Tibial nerve (tissue), 4 donors: ENCODE measurements around the gene ROBO2. TPM values are rescaled to one million over a fixed set of nuclear protein-coding genes. Genes with fewer than 3 reads are reported as not detected.

Experiments
- DNase-seq, 2 donors: peaks; one replicate each; pipeline ENCODE4 v3.0.0-alpha.2; 2019; ENCODE audit warnings: low spot score in 2 of 2
- H3K27ac ChIP-seq, 4 donors: fragments of 200-600 bp; sonication (generic) in 3 of 4; one replicate each; pipeline ENCODE4 v1.5.1; 2017 to 2019; ENCODE audit warnings: mild to moderate bottlenecking in 1 of 4
- H3K27me3 ChIP-seq, 2 donors: fragments of 200-600 bp; sonication (generic) in 1 of 2; one replicate each; pipeline versions ENCODE4 v1.5.1 to v1.6.0; 2017 to 2019
- H3K36me3 ChIP-seq, 3 donors: fragments of 200-600 bp; sonication (generic); one replicate each; pipeline ENCODE4 v1.5.1; 2018 to 2019
- H3K4me1 ChIP-seq, 4 donors: fragments of 200-600 bp; sonication (generic) in 3 of 4; one replicate each; pipeline ENCODE4 v1.5.1; 2017 to 2019
- H3K4me3 ChIP-seq, 4 donors: fragments of 200-600 bp; sonication (generic) in 3 of 4; one replicate each; pipeline ENCODE4 v1.5.1; 2017 to 2019; ENCODE audit warnings: mild to moderate bottlenecking in 1 of 4, moderate library complexity in 1 of 4
- H3K9me3 ChIP-seq, 4 donors: fragments of 200-600 bp; sonication (generic) in 3 of 4; one replicate each; pipeline ENCODE4 v1.5.1; 2017 to 2019
- EP300 ChIP-seq, 2 donors: sonication (generic); formaldehyde crosslinking; IDR thresholded peaks; one replicate each; pipeline ENCODE4 v1.6.1; 2017; ENCODE audit warnings: antibody characterized with exemption in 2 of 2, mild to moderate bottlenecking in 1 of 2
- POLR2A ChIP-seq, 2 donors: fragments of 450-650 bp; IDR thresholded peaks; one replicate each; pipeline ENCODE4 v1.6.1; 2017; ENCODE audit warnings: antibody characterized with exemption in 2 of 2, mild to moderate bottlenecking in 2 of 2, moderate library complexity in 2 of 2
- WGBS, 2 donors: methylation state at CpG; one replicate each; pipeline ENCODE4 v1.1.5; 2018; 5-methylcytosine and 5-hydroxymethylcytosine counted together
- total RNA-seq, 4 donors: library from RNA; depleted of rRNA; stranded (reverse); fragments of >200 nt; gene quantifications; one replicate each; pipeline ENCODE4 v1.1.0, GENCODE V29; 2016
- TF ChIP-seq, protein P1 (sequence below), 5 experiments: fragments of 200-600 bp in 3 of 5; fragments of 450-650 bp in 2 of 5; sonication (generic) in 3 of 5; IDR thresholded peaks; one replicate each; pipeline ENCODE4 v1.5.1; 2016 to 2019; ENCODE audit warnings: antibody characterized with exemption in 5 of 5, mild to moderate bottlenecking in 3 of 5, moderate library complexity in 2 of 5

ROBO2 gene
- total RNA-seq, 4 donors from 2014 or later, result 0.30 to 4.4 (median 1.9) TPM

DNA sequence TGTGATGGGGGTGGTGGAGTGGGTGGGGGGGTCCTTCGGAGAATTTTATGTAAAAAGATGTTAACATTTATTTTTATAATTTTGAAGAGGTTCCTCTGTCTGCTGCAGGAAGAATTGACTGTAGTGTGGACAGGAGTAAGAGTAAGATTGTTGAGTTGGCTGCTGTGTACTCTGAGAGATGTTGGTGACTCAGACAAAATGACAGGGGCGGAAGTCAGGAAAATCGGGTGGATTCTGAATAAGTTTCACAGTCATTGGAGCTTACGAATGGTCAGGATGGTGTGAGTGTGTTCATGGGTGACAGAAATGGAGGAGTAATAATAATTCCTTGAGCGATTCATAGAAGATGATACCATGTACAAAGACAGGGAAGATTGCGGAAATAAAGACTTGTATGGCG, 420.0 kb downstream of the ROBO2 start:
- no peak for DNase-seq
- no peaks in the 10 kb centered on the region for H3K4me1 ChIP-seq
- no peaks in the 10 kb centered on the region for H3K36me3 ChIP-seq
- no peaks in the 10 kb centered on the region for H3K9me3 ChIP-seq
- H3K4me3 ChIP-seq, result no peak overlapping the region
- TF ChIP-seq EP300 (IDR thresholded peaks at IDR 0.05), result no peak
- TF ChIP-seq, protein P1, sequence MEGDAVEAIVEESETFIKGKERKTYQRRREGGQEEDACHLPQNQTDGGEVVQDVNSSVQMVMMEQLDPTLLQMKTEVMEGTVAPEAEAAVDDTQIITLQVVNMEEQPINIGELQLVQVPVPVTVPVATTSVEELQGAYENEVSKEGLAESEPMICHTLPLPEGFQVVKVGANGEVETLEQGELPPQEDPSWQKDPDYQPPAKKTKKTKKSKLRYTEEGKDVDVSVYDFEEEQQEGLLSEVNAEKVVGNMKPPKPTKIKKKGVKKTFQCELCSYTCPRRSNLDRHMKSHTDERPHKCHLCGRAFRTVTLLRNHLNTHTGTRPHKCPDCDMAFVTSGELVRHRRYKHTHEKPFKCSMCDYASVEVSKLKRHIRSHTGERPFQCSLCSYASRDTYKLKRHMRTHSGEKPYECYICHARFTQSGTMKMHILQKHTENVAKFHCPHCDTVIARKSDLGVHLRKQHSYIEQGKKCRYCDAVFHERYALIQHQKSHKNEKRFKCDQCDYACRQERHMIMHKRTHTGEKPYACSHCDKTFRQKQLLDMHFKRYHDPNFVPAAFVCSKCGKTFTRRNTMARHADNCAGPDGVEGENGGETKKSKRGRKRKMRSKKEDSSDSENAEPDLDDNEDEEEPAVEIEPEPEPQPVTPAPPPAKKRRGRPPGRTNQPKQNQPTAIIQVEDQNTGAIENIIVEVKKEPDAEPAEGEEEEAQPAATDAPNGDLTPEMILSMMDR (IDR thresholded peaks at IDR 0.05), result no peak
- TF ChIP-seq POLR2A (IDR thresholded peaks at IDR 0.05), result no peak
- 93 to 98% methylated on average over 6 to 7 of the region's 7 CpGs for WGBS, 2 donors
- H3K27me3 ChIP-seq, result no peaks in the 10 kb centered on the region
- no peak overlapping the region for H3K27ac ChIP-seq

DNA sequence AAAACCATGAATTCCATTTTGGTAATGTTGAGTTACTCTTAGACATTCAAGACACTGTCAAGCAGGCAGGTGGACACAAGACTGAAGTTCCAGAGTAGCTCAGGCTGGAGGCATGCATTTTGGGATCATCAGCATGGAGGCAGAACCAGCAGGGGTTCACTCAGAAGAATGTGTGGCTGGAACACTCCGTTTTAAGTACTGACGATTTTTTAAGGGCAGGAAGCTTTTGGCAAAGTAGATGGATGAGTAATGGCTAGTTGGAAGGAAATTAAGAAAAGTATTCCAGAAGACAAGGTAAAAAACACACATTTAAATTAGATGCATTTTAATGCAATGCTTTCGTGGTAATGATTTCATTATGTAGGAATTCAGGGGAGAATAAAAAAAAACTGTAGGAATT, 420.4 kb downstream of the ROBO2 start:
- H3K27ac ChIP-seq, result no peak overlapping the region
- H3K4me3 ChIP-seq, result no peak overlapping the region
- DNase-seq, result no peak
- TF ChIP-seq EP300 (IDR thresholded peaks at IDR 0.05) (no peak), POLR2A (IDR thresholded peaks at IDR 0.05) (no peak)
- TF ChIP-seq, protein P1 (IDR thresholded peaks at IDR 0.05), result no peak
- H3K27me3 ChIP-seq, result no peaks in the 10 kb centered on the region
- no peaks in the 10 kb centered on the region for H3K36me3 ChIP-seq
- no peaks in the 10 kb centered on the region for H3K9me3 ChIP-seq
- 61 to 64% methylated on average over 3 of the region's 3 CpGs for WGBS, 2 donors
- no peaks in the 10 kb centered on the region for H3K4me1 ChIP-seq

DNA sequence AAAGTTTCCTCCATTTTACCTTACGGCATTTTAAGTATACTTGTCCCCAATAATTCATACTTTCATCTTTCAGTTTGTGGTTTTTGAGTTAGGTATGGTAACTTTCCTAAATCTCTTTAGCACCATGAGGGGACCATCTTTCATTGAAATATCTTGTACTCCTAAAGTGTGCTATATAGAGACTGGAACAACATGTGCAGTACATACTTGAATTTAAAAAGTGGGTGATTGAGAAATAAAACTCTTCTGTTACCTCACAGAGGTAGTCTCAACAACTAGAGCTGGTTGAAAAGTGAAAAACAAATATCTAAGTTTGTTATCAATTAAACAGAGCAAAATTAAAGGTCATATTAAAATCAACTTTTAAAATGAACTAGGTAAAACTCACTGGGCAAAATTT, 423.1 kb downstream of the ROBO2 start:
- DNase-seq, result no peak
- TF ChIP-seq EP300 (IDR thresholded peaks at IDR 0.05) (no peak), POLR2A (IDR thresholded peaks at IDR 0.05) (no peak)
- TF ChIP-seq, protein P1 (IDR thresholded peaks at IDR 0.05), result no peak
- H3K27me3 ChIP-seq, result no peaks in the 10 kb centered on the region
- H3K4me3 ChIP-seq, result no peak overlapping the region
- H3K9me3 ChIP-seq, result no peaks in the 10 kb centered on the region
- no peaks in the 10 kb centered on the region for H3K36me3 ChIP-seq
- 3% methylated on average over 1 of the region's 1 CpG for WGBS, 2 donors
- no peak overlapping the region for H3K27ac ChIP-seq
- H3K4me1 ChIP-seq, result peaks cover 0 to 3% (median 0%) of the 10 kb centered on the region in 4 donors

DNA sequence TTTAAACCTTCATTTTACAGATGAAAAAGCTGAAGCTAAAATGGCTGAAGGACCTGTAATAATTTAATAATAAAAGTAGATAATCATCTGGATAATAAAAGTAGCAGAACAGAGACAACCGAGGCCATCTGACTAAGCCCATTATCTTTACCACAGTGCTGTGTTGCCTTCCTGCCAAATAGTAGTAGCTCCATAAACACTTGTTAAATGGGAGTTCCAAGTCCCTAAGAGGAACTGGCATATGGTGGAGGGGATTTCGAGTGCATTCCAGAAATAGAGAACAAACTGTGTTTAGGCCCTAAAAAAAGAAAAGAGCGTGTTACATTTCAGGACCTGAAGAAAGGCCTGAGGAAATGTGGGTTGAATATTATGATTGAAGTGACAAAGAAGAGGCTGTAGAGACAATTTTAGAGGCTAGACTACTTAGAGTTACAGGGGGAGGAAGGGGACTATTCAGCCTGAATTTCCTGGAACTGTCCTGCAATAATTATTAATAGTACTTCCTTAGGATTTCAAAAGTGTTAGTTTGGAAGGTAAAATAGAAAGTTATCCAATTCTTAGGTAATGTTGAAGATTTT, 424.3 kb downstream of the ROBO2 start:
- no peak overlapping the region for H3K27ac ChIP-seq
- H3K4me3 ChIP-seq, result no peak overlapping the region
- TF ChIP-seq, protein P1 (IDR thresholded peaks at IDR 0.05), result no peak
- TF ChIP-seq POLR2A (IDR thresholded peaks at IDR 0.05) (no peak), EP300 (IDR thresholded peaks at IDR 0.05) (no peak)
- H3K9me3 ChIP-seq, result no peaks in the 10 kb centered on the region
- no peaks in the 10 kb centered on the region for H3K36me3 ChIP-seq
- H3K27me3 ChIP-seq, result no peaks in the 10 kb centered on the region
- 33 to 45% methylated on average over 3 of the region's 3 CpGs for WGBS, 2 donors
- peaks cover 0 to 12% (median 0%) of the 10 kb centered on the region in 4 donors for H3K4me1 ChIP-seq
- no peak for DNase-seq

DNA sequence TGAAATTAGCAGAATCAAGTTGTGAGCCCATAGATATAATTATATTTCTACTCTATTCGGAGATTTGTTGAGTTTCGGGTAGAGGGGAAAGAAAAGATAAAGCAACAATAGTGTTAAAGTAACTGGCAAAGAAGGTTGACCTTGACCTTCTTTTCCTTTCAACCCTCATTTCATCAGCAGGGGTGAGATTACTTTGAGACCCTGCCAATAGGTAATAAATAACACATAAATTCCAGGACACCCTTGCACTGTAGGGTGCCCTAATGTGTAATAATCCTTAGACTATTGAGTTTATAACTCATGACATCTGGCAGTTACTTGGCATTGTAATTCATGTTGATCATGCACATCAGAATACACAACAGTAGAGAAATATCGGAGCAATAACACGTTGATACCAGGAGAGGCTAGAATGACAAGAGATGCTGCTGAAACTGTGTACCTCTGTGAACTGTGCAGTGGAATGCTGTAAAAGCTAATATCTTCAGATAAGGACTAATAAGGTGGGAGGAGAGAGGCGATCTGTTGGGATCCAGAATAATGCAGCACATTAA, 426.7 kb downstream of the ROBO2 start:
- Histone ChIP-seq H3K27me3 (no peaks in the 10 kb centered on the region), H3K36me3 (no peaks in the 10 kb centered on the region), H3K4me1 (peaks cover 0 to 12% (median 0%) of the 10 kb centered on the region in 4 donors), H3K9me3 (no peaks in the 10 kb centered on the region), H3K4me3 (no peak overlapping the region), H3K27ac (no peak overlapping the region)
- DNase-seq, result no peak
- TF ChIP-seq EP300 (IDR thresholded peaks at IDR 0.05) (no peak), POLR2A (IDR thresholded peaks at IDR 0.05) (no peak)
- TF ChIP-seq, protein P1 (IDR thresholded peaks at IDR 0.05), result no peak
- 75 to 84% methylated on average over 5 of the region's 5 CpGs for WGBS, 2 donors
